HG03565 (cell line): ENCODE results near the gene PLXNA1.

Experiments used
- ATAC-seq: cut with Tn5 transposase; IDR thresholded peaks from one replicate; pipeline ENCODE4 v1.9.1; 2021; ENCODE audit warnings: mild to moderate bottlenecking, moderate library complexity; ENCODE audit not compliant: unreplicated experiment

PLXNA1 gene

DNA sequence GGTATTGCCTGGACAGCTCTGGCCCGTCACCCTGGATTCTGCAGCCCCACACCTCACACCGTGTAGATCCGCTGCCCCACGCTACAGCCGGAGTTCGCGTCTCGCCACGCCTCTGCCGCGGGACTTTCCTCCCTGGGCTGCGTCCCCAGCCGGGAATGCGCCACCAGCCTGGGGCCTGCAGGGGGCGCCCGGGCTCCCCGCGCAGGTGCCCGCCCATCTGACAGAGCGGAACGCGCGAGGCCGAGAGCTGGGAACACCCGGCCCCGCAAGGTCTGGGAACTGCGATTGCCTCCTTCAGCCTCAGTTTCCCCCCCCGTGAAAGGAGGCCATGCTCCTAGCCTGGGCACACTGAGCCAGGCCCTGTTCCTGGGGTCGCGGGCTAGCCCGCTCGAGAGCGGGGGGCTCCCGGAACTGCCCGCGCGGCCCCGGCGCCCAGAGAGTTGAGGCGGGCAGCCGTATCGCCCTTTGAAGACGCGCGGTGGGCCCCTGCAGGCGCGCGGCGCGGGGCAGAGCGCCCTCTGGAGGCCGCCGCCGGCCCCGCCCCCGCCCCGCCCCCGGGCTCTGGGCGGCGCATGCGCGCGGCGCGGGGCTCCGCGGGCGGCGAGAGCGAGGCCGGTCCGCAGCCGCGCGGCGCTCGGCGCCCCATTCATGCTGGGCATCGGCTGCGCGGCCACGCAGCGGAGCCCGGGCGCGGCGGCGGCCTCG, at the start of gene PLXNA1:
PLXNA1 (plus strand) TSS at position 645 of the 705 bp plus-strand sequence. CDS start 5,479 bp downstream, outside the sequence.
- peak; percentile 52 for ATAC-seq

DNA sequence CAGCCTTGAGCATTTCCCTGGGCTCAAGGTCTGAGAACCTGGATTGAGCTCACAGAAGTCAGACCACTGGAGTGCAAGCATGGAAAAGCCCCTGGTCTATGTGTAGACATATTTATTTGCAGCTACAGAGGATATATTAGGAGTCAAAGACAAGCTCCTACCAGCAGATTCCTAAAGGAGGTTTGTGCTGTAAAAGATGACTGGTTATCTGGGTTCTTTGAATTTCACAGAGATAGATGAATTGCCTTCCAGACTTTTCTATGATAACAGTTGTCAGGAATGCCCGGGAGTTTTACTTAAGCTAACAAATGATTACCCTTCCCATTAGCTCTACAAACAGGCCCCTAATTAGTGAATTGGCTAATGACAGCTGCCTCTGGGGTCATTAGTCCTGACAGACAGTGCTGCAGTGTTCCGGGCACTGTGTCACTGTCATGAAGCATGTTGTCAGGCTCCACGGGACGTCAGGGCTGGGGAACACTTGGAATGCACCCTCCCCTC, 48.8 kb upstream of the PLXNA1 start:
- no peak for ATAC-seq

GRCh38 chr3:126934991-126935390, 47.9 kb upstream of the PLXNA1 start:
- ATAC-seq = no peak

GRCh38 chr3:126935756-126936509, 47.0 kb upstream of the PLXNA1 start:
- ATAC-seq = no peak

DNA sequence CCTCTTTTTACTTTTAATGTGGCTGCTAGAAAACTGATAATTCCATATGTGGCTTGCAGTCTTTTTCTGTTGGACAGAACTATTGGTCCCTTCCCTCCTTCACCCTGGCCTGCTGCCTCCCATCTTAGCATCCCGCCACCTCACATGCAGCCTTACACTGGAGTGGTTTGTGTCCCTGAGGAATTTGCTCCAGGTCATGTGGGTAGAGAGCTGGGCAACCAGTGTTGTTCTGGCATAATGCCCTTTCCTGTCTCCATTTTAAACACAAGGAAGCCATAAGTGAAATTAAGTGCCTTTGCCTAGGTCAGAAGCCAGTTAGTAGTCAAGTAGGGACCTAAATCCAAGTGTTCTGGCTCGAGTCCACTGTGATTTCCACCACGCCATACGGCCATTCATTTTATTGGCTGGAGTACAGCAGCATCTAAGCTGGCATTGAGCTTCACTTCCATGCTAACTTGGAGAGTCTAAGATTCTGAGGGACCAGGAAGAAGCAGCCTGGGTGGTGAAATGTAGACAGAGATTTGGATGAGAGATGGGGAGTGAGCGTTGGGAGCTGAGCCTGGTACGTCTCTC, 46.0 kb upstream of the PLXNA1 start:
- no peak for ATAC-seq

DNA sequence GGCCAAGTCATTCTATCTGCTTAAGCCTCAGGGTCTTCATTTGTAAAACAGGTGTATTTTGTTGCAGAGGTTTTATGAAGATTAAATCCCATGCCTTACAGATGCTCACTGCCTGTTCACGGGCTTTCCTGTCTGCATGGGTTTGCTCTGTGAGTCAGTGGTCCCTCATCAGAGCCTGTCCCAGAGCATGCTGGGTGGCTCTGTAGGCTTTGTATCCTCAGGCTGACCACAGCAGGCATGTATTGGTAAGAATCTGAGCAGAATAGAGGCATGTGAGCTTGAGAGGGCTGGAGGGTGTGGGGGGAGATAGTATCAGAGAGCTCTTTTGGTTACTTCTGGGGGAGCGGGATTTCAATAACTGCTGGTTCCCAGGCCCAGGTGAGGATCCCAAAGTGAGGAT, 45.4 kb upstream of the PLXNA1 start:
- ATAC-seq = no peak

- ATAC-seq = no peak
These were observed 44.9 kb upstream of the PLXNA1 start for GRCh38 chr3:126937973-126938372.

DNA sequence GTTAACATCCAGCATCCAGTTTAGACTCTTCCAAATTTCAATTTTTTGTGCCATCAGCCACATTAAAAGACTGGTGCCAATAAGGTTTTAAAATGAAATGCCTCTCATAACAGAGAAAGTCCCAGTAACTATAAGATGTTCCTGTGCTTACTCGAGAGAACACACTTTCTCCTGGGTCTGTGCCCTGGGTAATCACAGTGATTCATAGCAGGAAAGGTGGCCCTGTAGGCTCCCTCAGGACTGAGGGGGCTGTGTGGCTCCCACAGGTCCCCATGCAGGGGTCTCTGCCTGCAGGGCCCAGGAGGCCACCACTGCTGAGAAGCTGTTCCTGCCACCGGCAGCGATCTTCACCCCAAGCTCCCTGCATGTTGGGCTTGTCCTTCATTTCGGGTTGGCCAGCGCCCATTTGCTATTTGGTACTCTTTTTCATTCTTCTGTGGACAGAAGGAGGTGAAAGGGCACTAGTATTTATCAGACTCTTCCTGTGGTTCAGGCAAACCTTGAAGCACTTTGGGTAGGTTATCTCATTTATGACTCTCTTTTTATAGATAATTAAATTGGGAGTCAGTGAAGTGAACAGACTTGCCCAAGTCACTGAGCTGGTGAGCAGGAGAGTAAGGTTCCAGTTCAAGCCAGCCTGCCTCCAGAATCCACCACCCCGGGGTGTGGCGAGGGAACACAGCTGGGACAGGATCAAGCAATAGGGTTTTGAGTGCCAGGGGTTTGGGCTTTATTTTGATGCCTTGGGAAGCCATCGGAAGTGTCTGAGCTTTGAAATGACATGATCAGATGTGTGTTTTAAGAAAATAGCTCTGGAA, 44.2 kb upstream of the PLXNA1 start:
- no peak for ATAC-seq

- ATAC-seq = no peak
These were observed 43.6 kb upstream of the PLXNA1 start for GRCh38 chr3:126939338-126939718.

GRCh38 chr3:126939733-126940132, 43.2 kb upstream of the PLXNA1 start:
- no peak for ATAC-seq

- no peak for ATAC-seq
These were observed 41.1 kb upstream of the PLXNA1 start for GRCh38 chr3:126941721-126942270.

DNA sequence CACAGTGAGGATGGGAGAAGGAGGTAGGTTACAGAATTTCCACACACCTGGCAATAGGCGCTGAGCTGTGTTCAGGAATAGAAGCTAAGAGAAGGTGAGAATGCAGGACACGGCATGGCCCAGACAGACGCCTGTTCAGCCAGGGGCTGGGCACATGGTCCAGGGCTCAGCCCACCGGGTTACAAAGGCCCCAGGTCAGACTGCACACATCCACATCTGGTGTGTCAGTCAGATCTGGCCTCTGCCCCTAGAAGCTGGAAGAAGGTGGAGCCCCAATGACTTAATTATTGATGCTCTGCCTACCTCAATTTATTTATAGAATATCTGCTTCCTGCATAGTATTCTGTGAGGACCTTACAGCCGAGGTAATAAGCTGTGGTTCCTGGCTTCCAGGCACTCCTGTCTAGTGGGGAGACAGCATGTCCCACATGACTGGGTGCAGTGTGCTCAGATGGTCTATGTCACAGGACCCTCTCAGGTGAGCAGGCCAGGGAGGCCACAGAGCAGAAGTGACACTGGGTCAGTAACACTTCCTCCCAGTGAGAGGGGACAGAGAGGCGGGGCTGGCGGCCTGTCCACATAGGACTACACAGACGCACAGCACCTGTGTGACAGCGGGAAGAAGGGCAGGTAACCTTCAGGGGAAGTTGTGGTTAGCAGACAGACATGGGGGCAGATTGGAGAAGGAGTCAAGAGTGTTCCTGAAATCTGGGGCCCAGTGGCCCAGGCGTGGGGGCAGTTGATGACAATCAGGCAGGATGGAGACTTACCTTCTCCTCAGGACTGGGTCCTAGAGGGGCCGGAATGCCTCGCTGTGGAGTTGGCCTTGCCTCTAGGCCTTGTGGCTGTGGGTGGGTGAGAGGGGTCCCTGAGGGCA, 38.6 kb upstream of the PLXNA1 start:
- no peak for ATAC-seq

GRCh38 chr3:126945171-126945721, 37.7 kb upstream of the PLXNA1 start:
- no peak for ATAC-seq

DNA sequence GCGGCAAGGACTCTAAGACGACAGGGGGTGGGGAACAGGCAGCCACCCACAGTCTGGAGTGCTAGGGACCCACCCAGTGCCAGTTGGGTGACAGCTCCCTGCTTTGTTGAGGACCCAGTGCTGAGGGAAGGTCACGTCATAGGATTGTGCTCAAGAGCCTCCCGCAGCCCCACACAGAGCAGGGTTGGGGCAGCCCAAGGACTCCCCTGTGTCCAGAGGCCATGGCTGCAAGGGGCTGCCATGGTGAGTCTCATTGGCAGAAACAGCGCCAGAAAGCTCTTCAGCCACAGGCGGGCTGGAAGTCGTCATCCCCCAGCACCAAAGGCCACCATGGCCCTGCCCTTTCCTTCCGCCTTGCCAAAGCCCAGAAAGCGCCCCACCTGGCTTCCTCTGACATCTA, 37.0 kb upstream of the PLXNA1 start:
- ATAC-seq = no peak

GRCh38 chr3:126946405-126946804, 36.5 kb upstream of the PLXNA1 start:
- ATAC-seq = no peak

DNA sequence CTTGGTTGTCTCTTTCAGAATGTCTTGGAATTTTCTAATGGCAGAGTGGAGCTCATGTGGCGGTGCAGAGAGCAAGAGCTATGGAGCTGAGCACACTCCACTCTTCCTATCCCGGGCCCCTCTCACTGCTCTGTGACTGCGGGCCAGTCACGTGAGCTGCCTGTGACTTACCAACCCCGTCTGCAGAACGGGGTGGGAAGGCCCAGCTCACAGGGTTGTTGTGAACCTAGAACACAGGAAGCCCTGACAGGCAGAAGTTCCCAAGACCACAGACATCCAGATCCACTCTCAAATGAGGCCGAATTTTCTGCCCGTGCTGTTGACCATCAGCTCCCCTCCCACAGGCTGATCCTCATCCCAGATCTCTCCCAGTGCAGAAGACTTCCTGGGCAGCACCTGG, 35.5 kb upstream of the PLXNA1 start:
- no peak for ATAC-seq

GRCh38 chr3:126948980-126949535, 33.9 kb upstream of the PLXNA1 start:
- no peak for ATAC-seq

DNA sequence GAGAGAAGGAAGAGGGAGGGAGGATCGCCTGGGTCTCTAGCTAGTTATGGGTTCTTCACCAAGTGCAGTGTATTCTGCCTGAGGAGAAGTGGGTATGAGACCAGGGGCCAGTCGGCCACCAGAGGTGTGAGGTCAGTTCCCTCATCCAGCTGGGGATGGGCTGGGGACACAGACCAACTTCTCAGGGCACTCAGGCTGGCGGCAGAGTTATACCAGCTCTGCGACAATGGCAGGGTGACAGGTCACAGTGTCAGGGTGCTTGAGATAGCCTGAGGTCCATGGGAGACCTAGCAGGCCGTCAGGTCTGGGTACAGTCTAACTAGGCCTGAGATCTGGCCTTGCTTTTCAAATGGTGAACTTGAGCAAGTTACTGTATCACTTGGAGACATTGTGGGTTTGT, 31.4 kb upstream of the PLXNA1 start:
- no peak for ATAC-seq
